Measurements from ENCODE around the gene NBPF11. TPM values are rescaled to one million over a fixed set of nuclear protein-coding genes. Genes with fewer than 3 reads are reported as not detected.

The NBPF11 gene
- total RNA-seq, 1 donor from 2014 or later = 28.7 TPM

GRCh38 chr1:148166558-148167492, 14.7 kb upstream of the NBPF11 start:
- Mint-ChIP-seq H3K36me3 (ENCODE audit: low read depth) (no peaks in the 10 kb centered on the region), H3K27me3 (peaks cover 3% of the 10 kb centered on the region), H3K4me1 (peaks cover 5% of the 10 kb centered on the region), H3K27ac (no peak overlapping the region), H3K9me3 (no peaks in the 10 kb centered on the region), H3K4me3 (no peak overlapping the region)
- ATAC-seq (ENCODE audit: low read depth) (no peak), DNase-seq (no peak)
- ChIA-PET POLR2A (no interaction called here), CTCF (no interaction called here)
- TF ChIP-seq, protein P1, sequence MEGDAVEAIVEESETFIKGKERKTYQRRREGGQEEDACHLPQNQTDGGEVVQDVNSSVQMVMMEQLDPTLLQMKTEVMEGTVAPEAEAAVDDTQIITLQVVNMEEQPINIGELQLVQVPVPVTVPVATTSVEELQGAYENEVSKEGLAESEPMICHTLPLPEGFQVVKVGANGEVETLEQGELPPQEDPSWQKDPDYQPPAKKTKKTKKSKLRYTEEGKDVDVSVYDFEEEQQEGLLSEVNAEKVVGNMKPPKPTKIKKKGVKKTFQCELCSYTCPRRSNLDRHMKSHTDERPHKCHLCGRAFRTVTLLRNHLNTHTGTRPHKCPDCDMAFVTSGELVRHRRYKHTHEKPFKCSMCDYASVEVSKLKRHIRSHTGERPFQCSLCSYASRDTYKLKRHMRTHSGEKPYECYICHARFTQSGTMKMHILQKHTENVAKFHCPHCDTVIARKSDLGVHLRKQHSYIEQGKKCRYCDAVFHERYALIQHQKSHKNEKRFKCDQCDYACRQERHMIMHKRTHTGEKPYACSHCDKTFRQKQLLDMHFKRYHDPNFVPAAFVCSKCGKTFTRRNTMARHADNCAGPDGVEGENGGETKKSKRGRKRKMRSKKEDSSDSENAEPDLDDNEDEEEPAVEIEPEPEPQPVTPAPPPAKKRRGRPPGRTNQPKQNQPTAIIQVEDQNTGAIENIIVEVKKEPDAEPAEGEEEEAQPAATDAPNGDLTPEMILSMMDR (IDR thresholded peaks at IDR 0.05) = no peak
- intact Hi-C loops (cut with micrococcal nuclease) = no loop called here

DNA sequence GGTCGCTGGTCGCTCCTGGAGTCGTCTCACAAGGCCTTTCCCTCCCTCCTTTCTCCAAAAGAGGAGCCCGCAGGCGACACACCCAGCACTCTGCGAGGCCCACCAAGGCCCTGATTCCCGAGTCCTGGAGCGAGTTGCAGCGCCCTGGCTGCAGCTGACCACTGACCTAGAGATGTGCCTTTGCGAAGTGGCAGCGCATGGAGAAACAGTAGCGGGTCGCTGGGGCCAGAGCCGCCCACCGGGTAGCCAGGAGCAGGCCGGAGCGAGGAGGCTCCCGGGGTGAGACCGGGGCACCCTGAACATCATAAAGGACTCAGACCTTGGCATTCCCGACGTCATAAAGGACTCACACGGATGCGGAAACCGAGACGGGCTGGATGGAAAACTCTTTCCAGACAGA, 10.3 kb upstream of the NBPF11 start:
- no peaks in the 10 kb centered on the region for H3K36me3 Mint-ChIP-seq (ENCODE audit: low read depth)
- no peaks in the 10 kb centered on the region for H3K9me3 Mint-ChIP-seq
- H3K27me3 Mint-ChIP-seq = peaks cover 11% of the 10 kb centered on the region
- peaks cover 13% of the 10 kb centered on the region for H3K4me1 Mint-ChIP-seq
- DNase-seq = no peak
- intact Hi-C loops (cut with micrococcal nuclease) = no loop called here
- POLR2A ChIA-PET = no interaction called here
- H3K4me3 Mint-ChIP-seq = no peak overlapping the region
- CTCF ChIA-PET = no interaction called here
- no peak overlapping the region for H3K27ac Mint-ChIP-seq
- ATAC-seq (ENCODE audit: low read depth) = no peak
- TF ChIP-seq, protein P1 (IDR thresholded peaks at IDR 0.05) = no peak

DNA sequence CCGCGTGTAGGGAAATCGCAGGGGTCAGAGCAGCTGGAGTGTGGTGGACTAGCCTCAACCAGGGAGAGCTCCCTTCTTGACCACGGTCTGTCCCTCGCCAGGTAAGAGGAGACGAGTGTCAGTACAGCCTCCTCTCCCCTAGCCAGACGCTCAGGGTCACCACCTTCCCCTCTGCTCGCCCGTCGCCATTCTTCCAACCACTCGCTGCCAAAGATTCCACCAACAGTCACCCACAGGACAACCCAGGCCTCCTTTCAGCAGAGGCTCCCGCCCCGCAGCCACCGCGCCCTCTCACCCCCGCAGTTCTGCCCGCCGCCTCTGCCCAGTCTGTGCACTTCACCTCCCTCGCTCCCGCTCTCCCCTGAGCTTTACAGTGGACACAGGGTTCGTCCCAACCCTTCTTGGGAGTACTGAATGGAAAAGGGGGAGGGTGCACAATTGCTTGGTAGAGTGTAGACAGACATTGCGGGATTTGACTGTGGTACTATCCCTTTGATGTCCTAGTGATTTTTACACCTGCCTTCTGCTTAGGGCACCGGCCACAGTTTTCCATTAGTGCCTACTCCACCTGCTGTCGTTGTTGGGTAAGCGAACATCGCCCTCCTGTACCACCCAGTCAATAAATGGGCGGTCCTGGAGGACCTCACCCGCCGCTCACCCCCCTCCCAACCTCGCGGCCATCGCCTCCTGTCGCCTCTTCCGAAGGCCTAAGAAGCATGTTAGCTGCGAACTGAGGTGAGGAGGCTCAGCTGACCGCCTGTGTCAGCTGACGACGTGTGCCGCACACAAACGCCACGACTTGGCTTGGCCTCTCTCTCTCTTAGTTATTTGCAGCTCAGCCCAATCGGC, 9.2 kb upstream of the NBPF11 start:
- H3K36me3 Mint-ChIP-seq (ENCODE audit: low read depth) = no peaks in the 10 kb centered on the region
- DNase-seq = no peak
- H3K4me1 Mint-ChIP-seq = peaks cover 9% of the 10 kb centered on the region
- no peak overlapping the region for H3K27ac Mint-ChIP-seq
- peaks cover 11% of the 10 kb centered on the region for H3K27me3 Mint-ChIP-seq
- POLR2A ChIA-PET = no interaction called here
- H3K9me3 Mint-ChIP-seq = no peaks in the 10 kb centered on the region
- TF ChIP-seq, protein P1 (IDR thresholded peaks at IDR 0.05) = no peak
- CTCF ChIA-PET = no interaction called here
- no peak for ATAC-seq (ENCODE audit: low read depth)
- no peak overlapping the region for H3K4me3 Mint-ChIP-seq
- intact Hi-C loops (cut with micrococcal nuclease) = no loop called here

DNA sequence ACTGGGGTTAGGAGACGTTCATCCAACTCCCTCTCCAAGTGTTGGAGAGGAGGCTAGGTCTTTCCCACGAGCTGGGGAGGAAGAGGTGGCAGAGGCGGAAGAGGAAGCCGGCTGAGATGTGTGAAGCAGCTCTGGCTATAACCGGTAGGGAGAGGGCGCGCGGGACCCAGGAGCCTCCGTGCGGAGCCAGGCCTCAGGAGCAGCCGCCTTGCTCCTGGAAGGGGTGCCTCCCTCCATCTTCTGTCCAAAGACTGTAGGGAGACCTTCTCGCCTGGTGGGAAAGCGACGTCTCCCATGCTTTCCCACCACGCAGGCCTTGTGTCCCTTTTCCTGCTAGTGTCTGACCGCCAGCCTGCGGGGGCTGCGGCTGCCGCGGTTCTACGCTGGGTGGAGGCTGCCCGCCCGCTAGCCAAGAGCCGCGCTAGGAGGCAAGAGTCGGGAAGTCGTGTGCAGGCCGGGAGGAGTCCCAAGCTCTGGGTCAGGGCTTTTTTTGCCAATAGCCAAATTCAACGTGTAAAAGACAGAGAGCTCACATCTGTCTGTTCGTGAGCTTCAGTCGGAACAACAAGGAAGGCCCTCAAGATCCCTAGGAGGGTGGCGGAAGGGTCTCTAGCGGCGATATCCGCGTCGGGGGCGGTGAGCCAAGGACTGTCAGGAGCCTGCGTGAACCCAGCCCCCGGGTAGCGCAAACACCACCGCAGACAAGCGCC, 8.4 kb upstream of the NBPF11 start:
- H3K27me3 Mint-ChIP-seq = peaks cover 11% of the 10 kb centered on the region
- no peak overlapping the region for H3K27ac Mint-ChIP-seq
- peaks cover 16% of the 10 kb centered on the region for H3K4me1 Mint-ChIP-seq
- ChIA-PET POLR2A (no interaction called here), CTCF (no interaction called here)
- TF ChIP-seq, protein P1 (IDR thresholded peaks at IDR 0.05) = no peak
- intact Hi-C loops (cut with micrococcal nuclease) = no loop called here
- H3K36me3 Mint-ChIP-seq (ENCODE audit: low read depth) = no peaks in the 10 kb centered on the region
- DNase-seq (no peak), ATAC-seq (ENCODE audit: low read depth) (no peak)
- H3K9me3 Mint-ChIP-seq = no peaks in the 10 kb centered on the region
- no peak overlapping the region for H3K4me3 Mint-ChIP-seq

GRCh38 chr1:148160048-148160342, 7.9 kb upstream of the NBPF11 start:
- Mint-ChIP-seq H3K27me3 (peaks cover 11% of the 10 kb centered on the region), H3K4me3 (no peak overlapping the region), H3K4me1 (peaks cover 19% of the 10 kb centered on the region), H3K9me3 (no peaks in the 10 kb centered on the region), H3K36me3 (ENCODE audit: low read depth) (no peaks in the 10 kb centered on the region), H3K27ac (no peak overlapping the region)
- TF ChIP-seq, protein P1 (IDR thresholded peaks at IDR 0.05) = no peak
- intact Hi-C loops (cut with micrococcal nuclease) = no loop called here
- no peak for DNase-seq
- ATAC-seq (ENCODE audit: low read depth) = no peak
- ChIA-PET CTCF (no interaction called here), POLR2A (no interaction called here)

Measured in activated B cell treated with CpG ODN at 0.5 μM for 24 hours (primary cell).